ENCODE data around the gene FCHSD2.

The FCHSD2 gene

DNA sequence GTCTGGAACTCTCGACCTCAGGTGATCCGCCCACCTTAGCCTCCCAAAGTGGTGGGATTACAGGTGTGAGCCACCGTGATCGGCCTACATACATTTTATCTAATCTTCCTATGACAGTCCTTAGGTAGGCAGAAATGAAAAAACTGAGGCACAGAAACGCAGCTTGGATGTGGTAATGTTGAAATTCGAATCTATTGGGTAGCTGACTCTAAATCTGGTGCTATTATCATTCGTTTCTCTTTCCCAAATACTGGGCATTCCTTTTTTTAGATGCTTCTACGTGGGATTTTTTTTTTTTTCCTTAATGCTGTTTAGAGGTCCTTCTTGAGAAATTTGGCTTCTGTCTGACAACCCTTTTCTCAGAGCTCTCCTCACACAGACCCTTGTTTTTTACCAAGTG is 41.5 kb downstream of the FCHSD2 start:
- Histone ChIP-seq H3K4me3 (ENCODE audit: low read depth, low read length) (no peak overlapping the region), H3K36me3 (ENCODE audit: control insufficient read depth in 2 of 2, insufficient read depth in 1 of 2, low read length in 2 of 2) (no peaks in the 10 kb centered on the region), H3K4me1 (ENCODE audit: control insufficient read depth, insufficient read depth, low read length) (no peaks in the 10 kb centered on the region; the same call in 1 of the 2 replicates), H3K9me3 (ENCODE audit: control insufficient read depth, insufficient read depth, low read depth, low read length) (no peaks in the 10 kb centered on the region), H3K27ac (ENCODE audit: extremely low read depth, low read depth, low read length) (no peak overlapping the region)
- TF ChIP-seq ZNF354C (tag by site-specific recombination; IDR thresholded peaks at IDR 0.05; ENCODE audit: borderline replicate concordance, low read depth), result no peak
- TF ChIP-seq ZNF514 (tag by site-specific recombination; IDR thresholded peaks at IDR 0.05), result no peak
- TF ChIP-seq, protein P1, sequence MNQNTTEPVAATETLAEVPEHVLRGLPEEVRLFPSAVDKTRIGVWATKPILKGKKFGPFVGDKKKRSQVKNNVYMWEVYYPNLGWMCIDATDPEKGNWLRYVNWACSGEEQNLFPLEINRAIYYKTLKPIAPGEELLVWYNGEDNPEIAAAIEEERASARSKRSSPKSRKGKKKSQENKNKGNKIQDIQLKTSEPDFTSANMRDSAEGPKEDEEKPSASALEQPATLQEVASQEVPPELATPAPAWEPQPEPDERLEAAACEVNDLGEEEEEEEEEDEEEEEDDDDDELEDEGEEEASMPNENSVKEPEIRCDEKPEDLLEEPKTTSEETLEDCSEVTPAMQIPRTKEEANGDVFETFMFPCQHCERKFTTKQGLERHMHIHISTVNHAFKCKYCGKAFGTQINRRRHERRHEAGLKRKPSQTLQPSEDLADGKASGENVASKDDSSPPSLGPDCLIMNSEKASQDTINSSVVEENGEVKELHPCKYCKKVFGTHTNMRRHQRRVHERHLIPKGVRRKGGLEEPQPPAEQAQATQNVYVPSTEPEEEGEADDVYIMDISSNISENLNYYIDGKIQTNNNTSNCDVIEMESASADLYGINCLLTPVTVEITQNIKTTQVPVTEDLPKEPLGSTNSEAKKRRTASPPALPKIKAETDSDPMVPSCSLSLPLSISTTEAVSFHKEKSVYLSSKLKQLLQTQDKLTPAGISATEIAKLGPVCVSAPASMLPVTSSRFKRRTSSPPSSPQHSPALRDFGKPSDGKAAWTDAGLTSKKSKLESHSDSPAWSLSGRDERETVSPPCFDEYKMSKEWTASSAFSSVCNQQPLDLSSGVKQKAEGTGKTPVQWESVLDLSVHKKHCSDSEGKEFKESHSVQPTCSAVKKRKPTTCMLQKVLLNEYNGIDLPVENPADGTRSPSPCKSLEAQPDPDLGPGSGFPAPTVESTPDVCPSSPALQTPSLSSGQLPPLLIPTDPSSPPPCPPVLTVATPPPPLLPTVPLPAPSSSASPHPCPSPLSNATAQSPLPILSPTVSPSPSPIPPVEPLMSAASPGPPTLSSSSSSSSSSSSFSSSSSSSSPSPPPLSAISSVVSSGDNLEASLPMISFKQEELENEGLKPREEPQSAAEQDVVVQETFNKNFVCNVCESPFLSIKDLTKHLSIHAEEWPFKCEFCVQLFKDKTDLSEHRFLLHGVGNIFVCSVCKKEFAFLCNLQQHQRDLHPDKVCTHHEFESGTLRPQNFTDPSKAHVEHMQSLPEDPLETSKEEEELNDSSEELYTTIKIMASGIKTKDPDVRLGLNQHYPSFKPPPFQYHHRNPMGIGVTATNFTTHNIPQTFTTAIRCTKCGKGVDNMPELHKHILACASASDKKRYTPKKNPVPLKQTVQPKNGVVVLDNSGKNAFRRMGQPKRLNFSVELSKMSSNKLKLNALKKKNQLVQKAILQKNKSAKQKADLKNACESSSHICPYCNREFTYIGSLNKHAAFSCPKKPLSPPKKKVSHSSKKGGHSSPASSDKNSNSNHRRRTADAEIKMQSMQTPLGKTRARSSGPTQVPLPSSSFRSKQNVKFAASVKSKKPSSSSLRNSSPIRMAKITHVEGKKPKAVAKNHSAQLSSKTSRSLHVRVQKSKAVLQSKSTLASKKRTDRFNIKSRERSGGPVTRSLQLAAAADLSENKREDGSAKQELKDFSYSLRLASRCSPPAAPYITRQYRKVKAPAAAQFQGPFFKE (tag by site-specific recombination; IDR thresholded peaks at IDR 0.05; ENCODE audit: borderline replicate concordance), result no peak
- TF ChIP-seq, protein P2, sequence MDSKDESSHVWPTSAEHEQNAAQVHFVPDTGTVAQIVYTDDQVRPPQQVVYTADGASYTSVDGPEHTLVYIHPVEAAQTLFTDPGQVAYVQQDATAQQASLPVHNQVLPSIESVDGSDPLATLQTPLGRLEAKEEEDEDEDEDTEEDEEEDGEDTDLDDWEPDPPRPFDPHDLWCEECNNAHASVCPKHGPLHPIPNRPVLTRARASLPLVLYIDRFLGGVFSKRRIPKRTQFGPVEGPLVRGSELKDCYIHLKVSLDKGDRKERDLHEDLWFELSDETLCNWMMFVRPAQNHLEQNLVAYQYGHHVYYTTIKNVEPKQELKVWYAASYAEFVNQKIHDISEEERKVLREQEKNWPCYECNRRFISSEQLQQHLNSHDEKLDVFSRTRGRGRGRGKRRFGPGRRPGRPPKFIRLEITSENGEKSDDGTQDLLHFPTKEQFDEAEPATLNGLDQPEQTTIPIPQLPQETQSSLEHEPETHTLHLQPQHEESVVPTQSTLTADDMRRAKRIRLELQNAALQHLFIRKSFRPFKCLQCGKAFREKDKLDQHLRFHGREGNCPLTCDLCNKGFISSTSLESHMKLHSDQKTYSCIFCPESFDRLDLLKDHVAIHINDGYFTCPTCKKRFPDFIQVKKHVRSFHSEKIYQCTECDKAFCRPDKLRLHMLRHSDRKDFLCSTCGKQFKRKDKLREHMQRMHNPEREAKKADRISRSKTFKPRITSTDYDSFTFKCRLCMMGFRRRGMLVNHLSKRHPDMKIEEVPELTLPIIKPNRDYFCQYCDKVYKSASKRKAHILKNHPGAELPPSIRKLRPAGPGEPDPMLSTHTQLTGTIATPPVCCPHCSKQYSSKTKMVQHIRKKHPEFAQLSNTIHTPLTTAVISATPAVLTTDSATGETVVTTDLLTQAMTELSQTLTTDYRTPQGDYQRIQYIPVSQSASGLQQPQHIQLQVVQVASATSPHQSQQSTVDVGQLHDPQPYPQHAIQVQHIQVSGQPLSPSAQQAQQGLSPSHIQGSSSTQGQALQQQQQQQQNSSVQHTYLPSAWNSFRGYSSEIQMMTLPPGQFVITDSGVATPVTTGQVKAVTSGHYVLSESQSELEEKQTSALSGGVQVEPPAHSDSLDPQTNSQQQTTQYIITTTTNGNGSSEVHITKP (tag by site-specific recombination; IDR thresholded peaks at IDR 0.05), result no peak
- TF ChIP-seq ZNF501 (tag by site-specific recombination; IDR thresholded peaks at IDR 0.05), result no peak
- no peak for TF ChIP-seq ZNF785 (tag by site-specific recombination; IDR thresholded peaks at IDR 0.05)
- TF ChIP-seq ZNF670 (tag by site-specific recombination; IDR thresholded peaks at IDR 0.05; ENCODE audit: low read depth), result no peak
- no peak for TF ChIP-seq ZNF169 (tag by site-specific recombination; IDR thresholded peaks at IDR 0.05)
- no peak for TF ChIP-seq ZSCAN16 (tag by site-specific recombination; IDR thresholded peaks at IDR 0.05)
- TF ChIP-seq ZNF2 (tag by site-specific recombination; IDR thresholded peaks at IDR 0.05), result no peak
- no peak for TF ChIP-seq ZNF335 (tag by site-specific recombination; conservative IDR thresholded peaks at IDR 0.05)
- TF ChIP-seq ZNF214 (tag by site-specific recombination; IDR thresholded peaks at IDR 0.05; ENCODE audit: borderline replicate concordance), result no peak
- TF ChIP-seq ZNF146 (tag by site-specific recombination; IDR thresholded peaks at IDR 0.05), result no peak
- TF ChIP-seq ZNF664 (tag by site-specific recombination; IDR thresholded peaks at IDR 0.05), result no peak
- TF ChIP-seq, protein P3, sequence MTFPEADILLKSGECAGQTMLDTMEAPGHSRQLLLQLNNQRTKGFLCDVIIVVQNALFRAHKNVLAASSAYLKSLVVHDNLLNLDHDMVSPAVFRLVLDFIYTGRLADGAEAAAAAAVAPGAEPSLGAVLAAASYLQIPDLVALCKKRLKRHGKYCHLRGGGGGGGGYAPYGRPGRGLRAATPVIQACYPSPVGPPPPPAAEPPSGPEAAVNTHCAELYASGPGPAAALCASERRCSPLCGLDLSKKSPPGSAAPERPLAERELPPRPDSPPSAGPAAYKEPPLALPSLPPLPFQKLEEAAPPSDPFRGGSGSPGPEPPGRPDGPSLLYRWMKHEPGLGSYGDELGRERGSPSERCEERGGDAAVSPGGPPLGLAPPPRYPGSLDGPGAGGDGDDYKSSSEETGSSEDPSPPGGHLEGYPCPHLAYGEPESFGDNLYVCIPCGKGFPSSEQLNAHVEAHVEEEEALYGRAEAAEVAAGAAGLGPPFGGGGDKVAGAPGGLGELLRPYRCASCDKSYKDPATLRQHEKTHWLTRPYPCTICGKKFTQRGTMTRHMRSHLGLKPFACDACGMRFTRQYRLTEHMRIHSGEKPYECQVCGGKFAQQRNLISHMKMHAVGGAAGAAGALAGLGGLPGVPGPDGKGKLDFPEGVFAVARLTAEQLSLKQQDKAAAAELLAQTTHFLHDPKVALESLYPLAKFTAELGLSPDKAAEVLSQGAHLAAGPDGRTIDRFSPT (tag by site-specific recombination; IDR thresholded peaks at IDR 0.05), result no peak
- TF ChIP-seq BCL11A (tag by site-specific recombination; IDR thresholded peaks at IDR 0.05; ENCODE audit: low read depth), result no peak
- TF ChIP-seq ZBTB49 (tag by site-specific recombination; IDR thresholded peaks at IDR 0.05; ENCODE audit: low read depth), result no peak
- POLR2A ChIA-PET, result no interaction called here
- CTCF ChIA-PET, result no interaction called here

Measured in HEK293 (cell line).